ENCODE data around the gene CACNA1C.

Gene CACNA1C

GRCh38 chr12:2190085-2190484, 137.3 kb downstream of the CACNA1C start:
- no peak for TF ChIP-seq CTCF (conservative IDR thresholded peaks at IDR 0.05; ENCODE audit: low read depth)
- no peak for DNase-seq (ENCODE audit: low spot score)
- ChIA-PET CTCF (interaction anchor here (0.8 kb wide), 1 partner anchor 22 kb away, joined by 3 read pairs; no protein-coding TSS in a partner anchor), POLR2A (ENCODE audit: low non-redundant PET) (no interaction called here)
- H3K27ac ChIP-seq = no peak overlapping the region

GRCh38 chr12:2190896-2191533, 138.2 kb downstream of the CACNA1C start:
- ChIA-PET CTCF (no interaction called here), POLR2A (ENCODE audit: low non-redundant PET) (no interaction called here)
- DNase-seq (ENCODE audit: low spot score) = no peak
- H3K27ac ChIP-seq = no peak overlapping the region
- no peak for TF ChIP-seq CTCF (conservative IDR thresholded peaks at IDR 0.05; ENCODE audit: low read depth)

- POLR2A ChIA-PET (ENCODE audit: low non-redundant PET) = no interaction called here
- TF ChIP-seq CTCF (conservative IDR thresholded peaks at IDR 0.05; ENCODE audit: low read depth) = no peak
- H3K27ac ChIP-seq = no peak overlapping the region
- DNase-seq (ENCODE audit: low spot score) = no peak
- CTCF ChIA-PET = no interaction called here
These were observed 138.9 kb downstream of the CACNA1C start for GRCh38 chr12:2191534-2192153.

GRCh38 chr12:2192231-2192630, 139.4 kb downstream of the CACNA1C start:
- no peak for DNase-seq (ENCODE audit: low spot score)
- ChIA-PET POLR2A (ENCODE audit: low non-redundant PET) (no interaction called here), CTCF (no interaction called here)
- no peak overlapping the region for H3K27ac ChIP-seq
- TF ChIP-seq CTCF (conservative IDR thresholded peaks at IDR 0.05; ENCODE audit: low read depth) = no peak

- POLR2A ChIA-PET (ENCODE audit: low non-redundant PET) = no interaction called here
- TF ChIP-seq CTCF (conservative IDR thresholded peaks at IDR 0.05; ENCODE audit: low read depth) = no peak
- no peak for DNase-seq (ENCODE audit: low spot score)
- CTCF ChIA-PET = interaction anchor here (1.2 kb wide), 1 partner anchor 200 kb away, joined by 3 read pairs; no protein-coding TSS in a partner anchor
- no peak overlapping the region for H3K27ac ChIP-seq
These were observed 141.3 kb downstream of the CACNA1C start for GRCh38 chr12:2194060-2194459.

GRCh38 chr12:2194571-2194970, 141.8 kb downstream of the CACNA1C start:
- ChIA-PET POLR2A (ENCODE audit: low non-redundant PET) (no interaction called here), CTCF (interaction anchor here (1.2 kb wide), 1 partner anchor 200 kb away, joined by 3 read pairs; no protein-coding TSS in a partner anchor)
- H3K27ac ChIP-seq = no peak overlapping the region
- DNase-seq (ENCODE audit: low spot score) = no peak
- no peak for TF ChIP-seq CTCF (conservative IDR thresholded peaks at IDR 0.05; ENCODE audit: low read depth)

Data from RWPE1 (cell line).